Measurements from ENCODE around the gene TRIM44.

GRCh38 chr11:35798423-35798822 is 135.8 kb downstream of the TRIM44 start:
- no peak for TF ChIP-seq POLR2A (IDR thresholded peaks at IDR 0.05; ENCODE audit: low read length)
- no peak for TF ChIP-seq GATA1 (IDR thresholded peaks at IDR 0.05; ENCODE audit: low read depth, low read length)
